Kidney epithelial cell (primary cell): ENCODE data around the gene TNMD. TPM values are rescaled to one million over a fixed set of nuclear protein-coding genes. Genes with fewer than 3 reads are reported as not detected.

Source experiments
- DNase-seq: peaks from one replicate; pipeline ENCODE4 v3.0.0-alpha.2; 2010; ENCODE audit warnings: low read depth
- H3K27me3 ChIP-seq: 2 replicates; pipeline ENCODE4 v1.6.0; 2011; ENCODE audit warnings: low read length; ENCODE audit not compliant: control insufficient read depth, insufficient read depth
- H3K36me3 ChIP-seq: 2 replicates; pipeline ENCODE4 v1.5.1; 2011; ENCODE audit warnings: low read length; ENCODE audit not compliant: control insufficient read depth, insufficient read depth
- H3K4me3 ChIP-seq: 2 replicates; pipeline ENCODE4 v1.5.1; 2011; ENCODE audit warnings: low read depth, mild to moderate bottlenecking, control low read depth, low read length
- total RNA-seq: library from RNA; depleted of rRNA; stranded (reverse); fragments of >200 nt; gene quantifications from 2 replicates; pipeline ENCODE4 v1.2.3, GENCODE V29; 2015
- TF ChIP-seq, protein P1 (sequence below): IDR thresholded peaks from 2 replicates; pipeline ENCODE4 v1.5.1; 2011; ENCODE audit warnings: mild to moderate bottlenecking, moderate library complexity, low read length, control low read depth, inconsistent platforms; ENCODE audit not compliant: insufficient read depth, poor library complexity, severe bottlenecking

The TNMD gene
- total RNA-seq, 1 donor from 2014 or later: not detected

DNA sequence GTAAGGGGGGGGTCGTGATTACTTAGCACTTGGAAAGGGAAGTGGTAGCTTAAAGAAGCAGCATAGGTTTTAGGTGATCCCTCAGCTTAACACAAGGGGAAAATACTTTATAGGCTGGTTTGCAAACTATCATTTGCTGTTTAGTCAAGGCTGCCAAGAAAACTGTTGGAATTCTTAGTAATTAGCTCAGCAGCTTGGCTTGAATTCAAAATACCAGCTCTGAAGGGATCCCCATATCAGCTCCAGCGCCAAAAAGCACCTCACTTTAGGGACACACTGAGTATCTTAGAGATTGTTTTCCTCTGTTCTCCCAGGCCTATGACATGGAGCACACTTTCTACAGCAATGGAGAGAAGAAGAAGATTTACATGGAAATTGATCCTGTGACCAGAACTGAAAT, 8.8 kb downstream of the TNMD start:
- DNase-seq: no peak
- H3K36me3 ChIP-seq: no peaks in the 10 kb centered on the region
- TF ChIP-seq, protein P1, sequence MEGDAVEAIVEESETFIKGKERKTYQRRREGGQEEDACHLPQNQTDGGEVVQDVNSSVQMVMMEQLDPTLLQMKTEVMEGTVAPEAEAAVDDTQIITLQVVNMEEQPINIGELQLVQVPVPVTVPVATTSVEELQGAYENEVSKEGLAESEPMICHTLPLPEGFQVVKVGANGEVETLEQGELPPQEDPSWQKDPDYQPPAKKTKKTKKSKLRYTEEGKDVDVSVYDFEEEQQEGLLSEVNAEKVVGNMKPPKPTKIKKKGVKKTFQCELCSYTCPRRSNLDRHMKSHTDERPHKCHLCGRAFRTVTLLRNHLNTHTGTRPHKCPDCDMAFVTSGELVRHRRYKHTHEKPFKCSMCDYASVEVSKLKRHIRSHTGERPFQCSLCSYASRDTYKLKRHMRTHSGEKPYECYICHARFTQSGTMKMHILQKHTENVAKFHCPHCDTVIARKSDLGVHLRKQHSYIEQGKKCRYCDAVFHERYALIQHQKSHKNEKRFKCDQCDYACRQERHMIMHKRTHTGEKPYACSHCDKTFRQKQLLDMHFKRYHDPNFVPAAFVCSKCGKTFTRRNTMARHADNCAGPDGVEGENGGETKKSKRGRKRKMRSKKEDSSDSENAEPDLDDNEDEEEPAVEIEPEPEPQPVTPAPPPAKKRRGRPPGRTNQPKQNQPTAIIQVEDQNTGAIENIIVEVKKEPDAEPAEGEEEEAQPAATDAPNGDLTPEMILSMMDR: no peak

DNA sequence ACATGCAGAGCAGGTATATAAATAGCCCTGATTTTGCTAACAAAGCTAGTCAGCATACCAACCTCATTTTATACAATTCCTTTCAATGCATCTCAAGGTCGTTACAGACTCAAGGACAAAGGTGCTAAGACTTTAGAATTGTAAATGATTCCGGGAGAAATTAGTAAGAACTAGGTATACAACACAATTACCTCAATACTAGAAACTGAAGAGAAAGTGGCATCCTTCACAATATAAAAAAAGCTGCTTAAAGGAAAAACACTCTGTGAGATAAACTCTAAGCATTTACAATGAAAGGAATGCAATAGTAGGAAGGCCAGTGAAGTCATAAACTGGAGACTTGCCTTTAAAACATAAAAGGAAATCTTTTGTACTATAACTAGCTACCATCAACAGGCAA, 11.9 kb downstream of the TNMD start:
- Histone ChIP-seq H3K4me3 (no peak overlapping the region), H3K27me3 (no peaks in the 10 kb centered on the region), H3K36me3 (no peaks in the 10 kb centered on the region)
- no peak for DNase-seq
- TF ChIP-seq, protein P1: no peak

More for the DNA sequence above, 8.8 kb downstream of the TNMD start:
- H3K4me3 ChIP-seq: no peak overlapping the region
- H3K27me3 ChIP-seq: no peaks in the 10 kb centered on the region

DNA sequence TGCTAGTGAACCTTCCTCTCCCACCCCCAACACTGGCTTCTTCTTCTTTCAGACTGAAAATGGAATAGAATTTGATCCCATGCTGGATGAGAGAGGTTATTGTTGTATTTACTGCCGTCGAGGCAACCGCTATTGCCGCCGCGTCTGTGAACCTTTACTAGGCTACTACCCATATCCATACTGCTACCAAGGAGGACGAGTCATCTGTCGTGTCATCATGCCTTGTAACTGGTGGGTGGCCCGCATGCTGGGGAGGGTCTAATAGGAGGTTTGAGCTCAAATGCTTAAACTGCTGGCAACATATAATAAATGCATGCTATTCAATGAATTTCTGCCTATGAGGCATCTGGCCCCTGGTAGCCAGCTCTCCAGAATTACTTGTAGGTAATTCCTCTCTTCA, 14.7 kb downstream of the TNMD start:
- Histone ChIP-seq H3K4me3 (no peak overlapping the region), H3K27me3 (no peaks in the 10 kb centered on the region), H3K36me3 (no peaks in the 10 kb centered on the region)
- TF ChIP-seq, protein P1: no peak
- DNase-seq: no peak

DNA sequence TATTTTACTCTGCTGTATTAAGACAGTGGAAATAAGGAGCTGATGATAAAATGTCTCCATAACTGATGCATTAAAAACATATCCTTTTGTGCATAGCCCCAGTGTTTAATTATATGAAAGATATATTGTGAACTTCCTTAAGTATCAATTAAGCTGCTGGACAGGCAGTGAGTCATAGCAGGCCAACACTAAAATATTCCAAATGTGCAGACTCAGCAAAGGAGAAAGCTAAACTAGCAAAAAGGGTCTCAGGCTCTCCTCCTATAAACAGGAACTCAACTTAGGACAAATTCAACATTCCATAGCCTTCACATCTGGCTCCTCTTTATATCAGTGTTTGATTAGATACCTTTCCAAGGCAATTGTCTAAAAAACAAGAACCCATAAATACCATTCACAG, 15.6 kb downstream of the TNMD start:
- TF ChIP-seq, protein P1: no peak
- Histone ChIP-seq H3K36me3 (no peaks in the 10 kb centered on the region), H3K27me3 (no peaks in the 10 kb centered on the region), H3K4me3 (no peak overlapping the region)
- no peak for DNase-seq

DNA sequence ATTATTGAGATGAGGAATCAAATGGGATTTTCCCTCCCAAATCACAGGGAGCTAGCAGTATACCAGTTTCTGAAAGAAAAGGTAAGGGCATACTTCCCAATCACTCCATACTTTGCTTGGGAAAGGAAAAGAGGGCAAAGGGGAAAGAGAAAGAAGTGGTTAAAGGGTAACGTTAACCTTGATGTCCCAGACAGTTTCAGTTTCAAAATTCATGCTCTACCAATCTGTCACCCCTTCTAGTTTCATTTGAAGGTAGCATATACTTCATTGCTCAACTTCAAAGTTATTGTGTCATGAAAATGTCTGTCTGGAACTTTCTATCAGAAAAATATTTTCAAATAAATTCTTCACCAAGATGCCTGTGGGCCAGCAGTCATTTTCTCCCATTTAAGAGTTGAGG, 16.0 kb downstream of the TNMD start:
- no peaks in the 10 kb centered on the region for H3K27me3 ChIP-seq
- no peaks in the 10 kb centered on the region for H3K36me3 ChIP-seq
- TF ChIP-seq, protein P1: no peak
- no peak overlapping the region for H3K4me3 ChIP-seq
- DNase-seq: no peak

DNA sequence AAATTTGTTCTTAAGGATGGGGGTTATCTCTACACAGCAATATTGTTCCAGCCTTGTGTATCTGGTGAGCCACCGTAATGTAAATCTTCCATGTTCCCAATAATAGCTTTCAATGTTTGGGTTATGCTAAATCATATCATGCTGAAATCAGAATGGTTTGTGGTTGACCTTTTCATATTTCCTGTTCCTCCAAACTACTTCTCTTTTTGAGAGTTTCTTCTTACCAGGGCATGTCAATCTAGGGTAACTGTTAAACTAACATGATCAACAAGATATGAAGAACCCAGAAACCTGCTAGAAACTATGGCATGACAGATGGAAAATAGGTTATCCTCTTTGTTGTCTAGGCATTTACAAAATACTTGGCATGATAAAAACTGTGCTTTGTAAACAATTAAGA, 22.0 kb downstream of the TNMD start:
- Histone ChIP-seq H3K27me3 (no peaks in the 10 kb centered on the region), H3K4me3 (no peak overlapping the region), H3K36me3 (no peaks in the 10 kb centered on the region)
- TF ChIP-seq, protein P1: no peak
- no peak for DNase-seq
